Nephron (organoid): Measurements from ENCODE around the gene DPEP2NB.
"Not testable (repeated sequence)": the region's sequence is repeated elsewhere in the genome, so short reads cannot be mapped to it uniquely, and the experiment has no call there.

Experiments used
- H3K27ac Mint-ChIP-seq, 3 experiments: 2 replicates each; pipeline ENCODE4 v1.8.0; 2020; ENCODE audit warnings: mixed read lengths in 3 of 3, mild to moderate bottlenecking in 2 of 3, moderate library complexity in 1 of 3
- H3K27me3 Mint-ChIP-seq: 2 replicates; pipeline ENCODE4 v1.8.0; 2021; ENCODE audit warnings: low read depth, mild to moderate bottlenecking, moderate library complexity, mixed read lengths
- H3K36me3 Mint-ChIP-seq: 2 replicates; pipeline ENCODE4 v1.8.0; 2020; ENCODE audit warnings: low read depth, mixed read lengths
- H3K4me1 Mint-ChIP-seq: 2 replicates; pipeline ENCODE4 v1.8.0; 2020; ENCODE audit warnings: mixed read lengths
- H3K4me3 Mint-ChIP-seq, 3 experiments: 2 replicates each; pipeline ENCODE4 v1.8.0; 2020; ENCODE audit warnings: mild to moderate bottlenecking in 3 of 3, mixed read lengths in 3 of 3, moderate library complexity in 2 of 3
- H3K9me3 Mint-ChIP-seq: 2 replicates; pipeline ENCODE4 v1.8.0; 2020; ENCODE audit warnings: mixed read lengths
- TF ChIP-seq, protein P1 (sequence below), 3 experiments: fragments of 200-600 bp; sonication (generic); IDR thresholded peaks; one replicate each; pipeline ENCODE4 v1.5.0; 2021; ENCODE audit warnings: antibody characterized with exemption in 3 of 3; ENCODE audit not compliant: unreplicated experiment in 3 of 3

Gene DPEP2NB

DNA sequence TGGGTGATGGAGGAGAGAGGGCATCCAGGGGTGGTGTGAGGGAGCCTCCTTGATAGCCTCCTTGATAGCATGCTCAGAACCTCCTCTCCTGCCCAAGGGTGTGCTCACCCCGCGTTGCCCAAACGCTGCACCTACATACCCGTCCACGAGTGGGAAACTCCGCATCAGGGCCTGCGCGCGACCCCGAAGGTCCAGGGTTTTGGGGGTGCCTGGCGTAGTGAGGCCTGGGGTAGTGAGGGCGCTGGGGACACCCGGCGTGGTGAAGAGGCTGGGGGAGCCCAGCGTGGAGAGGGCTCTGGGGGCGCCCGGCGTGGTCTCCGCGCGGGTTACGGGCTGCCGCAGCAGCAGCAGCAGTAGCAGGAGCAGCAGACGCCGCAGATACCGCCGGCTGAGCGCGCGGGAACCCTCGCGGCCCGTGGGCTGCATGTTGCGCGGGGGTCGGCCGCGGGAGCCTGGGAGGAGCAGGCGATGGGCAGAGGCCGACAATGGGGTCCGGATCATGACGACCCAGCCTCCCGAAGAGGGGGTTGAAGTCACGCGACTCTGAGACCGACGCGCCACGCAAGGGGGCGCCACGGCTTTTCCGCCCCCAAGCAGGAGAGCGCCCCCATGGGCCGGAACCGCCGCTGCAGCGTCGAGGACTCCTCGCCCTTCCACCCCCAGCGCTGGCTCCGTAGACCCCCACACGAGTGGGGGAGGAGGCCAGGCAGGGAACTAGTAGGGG is 35.6 kb downstream of the DPEP2NB start, which contains the start of gene DPEP3:
Gene DPEP3, minus strand, starts transcription at position 545 of the 724 bp plus-strand sequence. Its CDS starts 119 bp downstream, at position 426.
- Mint-ChIP-seq H3K4me1 (peaks cover 14% of the 10 kb centered on the region), H3K4me3 (no peak within 1 kb of the TSS)

DNA sequence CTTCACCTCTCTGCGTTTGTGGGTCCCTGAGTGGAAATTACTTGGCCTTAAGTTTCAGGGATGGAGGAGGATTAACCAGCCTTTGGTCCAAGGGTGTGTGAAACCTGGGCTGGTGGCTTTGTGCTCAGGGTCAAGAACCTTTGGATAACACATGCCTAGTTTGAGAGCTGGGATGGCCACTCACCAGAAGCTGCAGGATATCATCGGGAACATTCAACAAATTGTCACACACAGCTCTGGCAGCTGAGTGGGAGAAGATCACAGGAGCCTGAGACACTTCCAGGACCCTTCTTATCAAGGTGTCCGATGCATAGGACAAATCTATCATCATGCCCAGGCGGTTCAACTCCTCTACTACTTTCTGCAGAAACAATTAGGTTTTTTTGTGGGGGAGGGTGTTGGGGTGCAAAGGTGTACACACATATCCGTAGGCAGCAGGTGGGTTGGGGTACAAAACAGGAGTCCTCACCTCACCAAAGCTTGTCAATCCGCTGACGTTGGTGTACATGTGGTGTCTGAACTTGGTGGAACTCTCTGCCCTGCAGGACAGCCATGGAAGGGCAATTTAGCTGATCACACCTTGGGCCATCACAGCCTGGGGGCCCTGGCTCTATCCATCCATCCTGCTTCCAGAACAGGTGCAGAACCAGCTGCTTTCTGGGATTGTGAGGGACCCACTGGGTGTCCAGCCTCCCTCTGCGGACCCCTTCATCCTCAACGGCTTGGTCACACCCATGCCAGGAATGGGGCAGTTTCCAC is 38.1 kb downstream of the DPEP2NB start:
- Mint-ChIP-seq H3K36me3 (no peaks in the 10 kb centered on the region), H3K27ac (no peak overlapping the region), H3K4me1 (no peaks in the 10 kb centered on the region), H3K4me3 (no peak overlapping the region), H3K27me3 (peaks cover 19% of the 10 kb centered on the region), H3K9me3 (no peaks in the 10 kb centered on the region)
- TF ChIP-seq, protein P1, sequence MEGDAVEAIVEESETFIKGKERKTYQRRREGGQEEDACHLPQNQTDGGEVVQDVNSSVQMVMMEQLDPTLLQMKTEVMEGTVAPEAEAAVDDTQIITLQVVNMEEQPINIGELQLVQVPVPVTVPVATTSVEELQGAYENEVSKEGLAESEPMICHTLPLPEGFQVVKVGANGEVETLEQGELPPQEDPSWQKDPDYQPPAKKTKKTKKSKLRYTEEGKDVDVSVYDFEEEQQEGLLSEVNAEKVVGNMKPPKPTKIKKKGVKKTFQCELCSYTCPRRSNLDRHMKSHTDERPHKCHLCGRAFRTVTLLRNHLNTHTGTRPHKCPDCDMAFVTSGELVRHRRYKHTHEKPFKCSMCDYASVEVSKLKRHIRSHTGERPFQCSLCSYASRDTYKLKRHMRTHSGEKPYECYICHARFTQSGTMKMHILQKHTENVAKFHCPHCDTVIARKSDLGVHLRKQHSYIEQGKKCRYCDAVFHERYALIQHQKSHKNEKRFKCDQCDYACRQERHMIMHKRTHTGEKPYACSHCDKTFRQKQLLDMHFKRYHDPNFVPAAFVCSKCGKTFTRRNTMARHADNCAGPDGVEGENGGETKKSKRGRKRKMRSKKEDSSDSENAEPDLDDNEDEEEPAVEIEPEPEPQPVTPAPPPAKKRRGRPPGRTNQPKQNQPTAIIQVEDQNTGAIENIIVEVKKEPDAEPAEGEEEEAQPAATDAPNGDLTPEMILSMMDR (IDR thresholded peaks at IDR 0.05; ENCODE audit: unreplicated experiment in 3 of 3): no peak

More for the DNA sequence above, 35.6 kb downstream of the DPEP2NB start, which contains the start of gene DPEP3:
- H3K27ac Mint-ChIP-seq: no peak within 1 kb of the TSS
- peaks cover 15% of the 10 kb centered on the region for H3K27me3 Mint-ChIP-seq
- H3K9me3 Mint-ChIP-seq: peaks cover 3% of the 10 kb centered on the region
- TF ChIP-seq, protein P1 (IDR thresholded peaks at IDR 0.05; ENCODE audit: unreplicated experiment in 3 of 3): no peak
- no peaks in the 10 kb centered on the region for H3K36me3 Mint-ChIP-seq

DNA sequence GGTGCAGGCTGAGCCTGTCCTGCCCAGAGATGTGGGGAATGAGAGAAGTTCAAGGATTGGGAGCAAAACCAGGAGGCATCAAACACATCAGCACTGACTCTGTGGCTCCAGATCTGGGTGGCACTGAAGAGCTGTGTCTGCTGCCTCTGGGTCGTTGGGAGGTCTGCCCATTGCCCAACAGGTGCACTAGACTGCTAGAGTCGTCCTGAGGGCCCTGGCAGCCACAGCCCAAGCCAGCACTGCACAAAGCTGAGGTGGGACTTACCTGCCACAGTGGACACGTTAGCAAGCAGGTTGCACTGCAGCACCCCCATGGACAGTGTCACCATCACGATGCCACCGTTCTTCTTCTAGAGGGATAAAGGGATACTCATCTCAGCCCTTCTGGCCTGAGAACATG is 38.7 kb downstream of the DPEP2NB start:
- no peak overlapping the region for H3K4me3 Mint-ChIP-seq
- H3K36me3 Mint-ChIP-seq: no peaks in the 10 kb centered on the region
- no peak overlapping the region for H3K27ac Mint-ChIP-seq
- no peaks in the 10 kb centered on the region for H3K9me3 Mint-ChIP-seq
- H3K27me3 Mint-ChIP-seq: peaks cover 19% of the 10 kb centered on the region
- TF ChIP-seq, protein P1 (IDR thresholded peaks at IDR 0.05; ENCODE audit: unreplicated experiment in 3 of 3): no peak
- H3K4me1 Mint-ChIP-seq: no peaks in the 10 kb centered on the region

DNA sequence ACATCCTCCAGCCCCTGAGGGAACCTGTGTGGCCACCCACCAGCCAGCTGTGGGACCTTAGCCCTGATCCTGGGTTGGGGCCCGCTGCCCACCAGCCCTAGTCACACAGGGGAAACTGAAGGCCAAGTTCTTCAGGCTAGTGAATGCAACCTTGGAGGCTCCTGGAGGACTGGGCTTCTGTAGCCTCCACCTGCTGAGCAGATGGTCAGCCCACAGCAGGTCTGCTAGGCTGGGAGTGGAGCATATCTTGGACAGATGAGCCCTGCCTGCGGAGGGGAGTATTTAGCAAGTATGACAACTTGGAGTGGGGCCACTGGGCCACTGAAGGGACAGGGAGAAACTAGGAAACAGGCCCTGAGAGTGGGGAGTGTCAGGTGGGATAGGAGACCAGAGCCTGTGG is 39.5 kb downstream of the DPEP2NB start:
- H3K4me1 Mint-ChIP-seq: no peaks in the 10 kb centered on the region
- TF ChIP-seq, protein P1 (IDR thresholded peaks at IDR 0.05; ENCODE audit: unreplicated experiment in 3 of 3): no peak
- H3K27ac Mint-ChIP-seq: no peak overlapping the region
- H3K36me3 Mint-ChIP-seq: no peaks in the 10 kb centered on the region
- H3K27me3 Mint-ChIP-seq: peaks cover 22% of the 10 kb centered on the region
- no peaks in the 10 kb centered on the region for H3K9me3 Mint-ChIP-seq
- H3K4me3 Mint-ChIP-seq: no peak overlapping the region

DNA sequence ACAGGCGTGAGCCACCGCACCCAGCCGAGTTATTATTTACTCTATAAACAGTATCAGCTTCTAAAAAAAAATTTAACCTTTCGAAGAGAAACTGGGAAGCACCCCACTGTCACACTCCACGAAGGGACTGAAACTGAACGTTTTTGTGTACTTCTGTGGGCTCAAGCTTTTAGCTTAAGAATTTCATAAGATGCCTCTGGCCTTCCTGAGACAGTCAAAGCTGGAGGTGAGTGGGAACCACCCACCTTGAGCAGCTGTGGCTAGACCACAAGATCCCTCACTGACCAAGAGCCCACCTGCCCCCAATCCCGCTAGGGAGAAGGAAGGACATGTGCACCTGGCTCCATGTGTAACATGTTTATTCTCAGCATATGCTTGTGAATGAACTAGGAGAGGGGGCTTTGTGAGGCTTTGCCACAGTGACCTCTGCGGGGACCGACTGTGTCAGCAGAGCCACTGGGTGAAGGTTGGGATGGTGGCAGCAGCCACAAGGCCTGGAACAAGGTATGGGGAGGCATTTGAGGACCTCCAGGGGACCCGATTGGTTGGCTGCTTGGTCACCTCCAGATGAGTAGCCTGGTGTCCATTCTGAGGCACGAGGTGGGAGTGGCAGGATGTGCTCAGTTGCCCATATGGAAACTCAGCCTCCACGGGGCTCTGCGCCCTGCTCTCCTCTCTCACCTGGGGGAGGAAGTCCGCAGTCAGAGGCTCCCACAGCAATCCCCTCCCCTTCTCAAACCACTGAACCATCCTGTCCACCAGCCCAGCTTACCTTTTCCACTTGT is 40.2 kb downstream of the DPEP2NB start:
- TF ChIP-seq, protein P1 (IDR thresholded peaks at IDR 0.05; ENCODE audit: unreplicated experiment in 3 of 3): no peak
- H3K36me3 Mint-ChIP-seq: no peaks in the 10 kb centered on the region
- no peaks in the 10 kb centered on the region for H3K4me1 Mint-ChIP-seq
- no peak overlapping the region for H3K4me3 Mint-ChIP-seq
- no peak overlapping the region for H3K27ac Mint-ChIP-seq
- H3K9me3 Mint-ChIP-seq: no peaks in the 10 kb centered on the region
- peaks cover 25% of the 10 kb centered on the region for H3K27me3 Mint-ChIP-seq

DNA sequence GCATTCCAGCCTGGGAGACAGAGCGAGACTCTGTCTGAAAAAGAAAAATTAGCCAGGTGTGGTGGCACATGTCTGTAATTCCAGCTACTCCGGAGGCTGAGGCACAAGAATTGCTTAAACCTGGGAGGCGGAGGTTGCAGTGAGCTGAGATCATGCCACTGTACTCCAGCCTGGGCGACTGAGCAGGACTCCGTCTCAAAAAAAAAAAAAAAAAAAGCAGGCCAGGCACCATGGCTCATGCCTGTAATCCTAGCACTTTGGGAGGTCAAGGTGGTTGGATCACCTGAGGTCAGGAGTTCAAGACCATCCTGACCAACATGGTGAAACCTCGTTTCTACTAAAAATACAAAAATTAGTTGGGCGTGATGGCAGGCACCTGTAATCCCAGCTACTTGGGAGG is 43.4 kb downstream of the DPEP2NB start:
- not testable (repeated sequence) for H3K9me3 Mint-ChIP-seq, H3K27ac Mint-ChIP-seq, H3K4me3 Mint-ChIP-seq, H3K4me1 Mint-ChIP-seq, H3K36me3 Mint-ChIP-seq
- peaks cover 22% of the 10 kb centered on the region for H3K27me3 Mint-ChIP-seq
